ENCODE results near the gene RALGPS2.

RALGPS2 gene

DNA sequence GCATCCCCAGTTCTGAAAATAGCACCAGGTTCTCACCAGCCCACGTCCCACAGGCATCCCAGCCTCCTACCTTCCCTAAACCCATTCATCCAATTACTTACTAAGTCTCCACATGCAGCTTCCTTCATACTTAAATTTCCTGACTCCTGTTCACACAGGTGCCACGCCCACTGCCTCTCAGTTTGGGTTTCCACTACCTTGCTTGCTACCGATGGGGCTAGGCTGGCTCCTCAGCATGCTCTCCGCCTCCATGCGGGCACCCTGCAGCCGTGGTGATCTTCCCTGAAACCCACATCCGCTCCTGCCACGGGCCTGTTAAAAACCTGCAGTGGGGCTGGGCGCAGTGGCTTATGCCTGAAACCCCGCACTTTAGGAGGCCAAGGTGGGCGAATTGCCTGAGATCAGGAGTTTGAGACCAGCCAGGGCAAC, 216.2 kb downstream of the RALGPS2 start:
- no peak for DNase-seq (ENCODE audit: low spot score)
- TF ChIP-seq, protein P1, sequence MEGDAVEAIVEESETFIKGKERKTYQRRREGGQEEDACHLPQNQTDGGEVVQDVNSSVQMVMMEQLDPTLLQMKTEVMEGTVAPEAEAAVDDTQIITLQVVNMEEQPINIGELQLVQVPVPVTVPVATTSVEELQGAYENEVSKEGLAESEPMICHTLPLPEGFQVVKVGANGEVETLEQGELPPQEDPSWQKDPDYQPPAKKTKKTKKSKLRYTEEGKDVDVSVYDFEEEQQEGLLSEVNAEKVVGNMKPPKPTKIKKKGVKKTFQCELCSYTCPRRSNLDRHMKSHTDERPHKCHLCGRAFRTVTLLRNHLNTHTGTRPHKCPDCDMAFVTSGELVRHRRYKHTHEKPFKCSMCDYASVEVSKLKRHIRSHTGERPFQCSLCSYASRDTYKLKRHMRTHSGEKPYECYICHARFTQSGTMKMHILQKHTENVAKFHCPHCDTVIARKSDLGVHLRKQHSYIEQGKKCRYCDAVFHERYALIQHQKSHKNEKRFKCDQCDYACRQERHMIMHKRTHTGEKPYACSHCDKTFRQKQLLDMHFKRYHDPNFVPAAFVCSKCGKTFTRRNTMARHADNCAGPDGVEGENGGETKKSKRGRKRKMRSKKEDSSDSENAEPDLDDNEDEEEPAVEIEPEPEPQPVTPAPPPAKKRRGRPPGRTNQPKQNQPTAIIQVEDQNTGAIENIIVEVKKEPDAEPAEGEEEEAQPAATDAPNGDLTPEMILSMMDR (IDR thresholded peaks at IDR 0.05; ENCODE audit: borderline replicate concordance, control extremely low read depth, extremely low read depth, insufficient read depth, missing control alignments) = no peak
- in situ Hi-C loops (cut with MboI; ENCODE audit: low sequenced_read_pairs, unreplicated experiment) = no loop called here

DNA sequence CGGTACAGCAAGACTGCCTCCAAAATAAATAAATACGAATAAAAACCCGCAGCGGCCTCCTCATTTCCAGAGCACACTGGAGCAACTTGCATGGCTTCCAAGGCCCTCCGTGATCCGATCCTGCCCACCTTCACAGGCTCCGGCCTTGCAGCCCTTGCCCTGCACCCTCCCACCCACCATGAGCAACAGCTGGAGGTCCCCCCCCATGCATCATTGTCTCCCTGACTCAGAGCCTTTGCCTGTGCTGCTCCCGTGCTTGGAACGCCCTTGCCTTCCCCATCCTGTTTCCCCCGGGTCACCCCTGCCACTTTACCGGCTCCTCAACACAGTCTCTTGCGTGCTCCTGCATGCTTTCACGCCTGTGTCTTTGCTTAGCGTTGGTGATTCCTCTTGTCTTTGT, 216.8 kb downstream of the RALGPS2 start:
- DNase-seq (ENCODE audit: low spot score) = no peak
- TF ChIP-seq, protein P1 (IDR thresholded peaks at IDR 0.05; ENCODE audit: borderline replicate concordance, control extremely low read depth, extremely low read depth, insufficient read depth, missing control alignments) = no peak
- in situ Hi-C loops (cut with MboI; ENCODE audit: low sequenced_read_pairs, unreplicated experiment) = no loop called here

DNA sequence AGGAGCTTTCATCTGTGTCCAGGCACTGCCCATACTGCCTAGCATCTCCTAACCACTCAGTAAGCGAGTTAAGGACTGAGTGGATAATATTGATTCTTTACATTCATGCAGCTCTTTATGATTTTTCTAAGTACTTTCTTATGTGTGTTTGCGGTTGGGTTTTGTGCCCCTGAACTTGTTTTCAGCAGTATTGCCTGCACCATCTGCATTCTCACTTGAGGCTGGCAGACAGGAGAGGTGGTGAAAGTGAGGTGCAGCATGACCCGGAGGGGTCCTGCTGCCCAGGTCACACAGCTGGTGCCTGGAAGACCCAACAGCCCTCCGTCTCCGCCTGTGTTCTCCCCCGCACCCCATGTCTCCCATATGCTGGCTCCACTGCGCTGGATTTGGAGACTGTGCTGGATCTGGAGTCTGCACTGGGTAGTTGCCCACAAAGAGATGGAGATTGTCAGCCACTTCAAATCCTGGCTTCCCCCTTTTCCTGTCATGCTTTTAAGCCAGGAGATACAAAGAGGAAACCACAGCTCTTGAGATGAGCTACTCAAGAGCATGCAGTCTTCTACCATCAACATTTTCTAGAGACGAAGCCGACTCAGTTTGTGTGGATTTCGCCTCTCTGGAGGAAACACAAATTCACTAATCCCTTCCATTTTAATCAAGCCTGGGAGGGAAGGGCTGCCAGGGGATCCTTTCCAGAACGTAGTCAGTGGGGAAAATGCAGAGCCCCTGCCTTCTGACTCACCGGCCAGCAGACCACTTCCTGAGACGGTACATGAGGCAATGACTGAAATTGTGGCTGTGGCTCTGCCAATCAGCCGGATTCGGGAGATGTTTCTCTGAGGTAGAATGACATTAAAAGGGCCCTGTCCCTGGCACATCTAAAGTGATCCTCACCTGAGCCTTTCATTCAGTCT, 217.5 kb downstream of the RALGPS2 start:
- no peak for DNase-seq (ENCODE audit: low spot score)
- in situ Hi-C loops (cut with MboI; ENCODE audit: low sequenced_read_pairs, unreplicated experiment) = no loop called here
- TF ChIP-seq, protein P1 (IDR thresholded peaks at IDR 0.05; ENCODE audit: borderline replicate concordance, control extremely low read depth, extremely low read depth, insufficient read depth, missing control alignments) = no peak

DNA sequence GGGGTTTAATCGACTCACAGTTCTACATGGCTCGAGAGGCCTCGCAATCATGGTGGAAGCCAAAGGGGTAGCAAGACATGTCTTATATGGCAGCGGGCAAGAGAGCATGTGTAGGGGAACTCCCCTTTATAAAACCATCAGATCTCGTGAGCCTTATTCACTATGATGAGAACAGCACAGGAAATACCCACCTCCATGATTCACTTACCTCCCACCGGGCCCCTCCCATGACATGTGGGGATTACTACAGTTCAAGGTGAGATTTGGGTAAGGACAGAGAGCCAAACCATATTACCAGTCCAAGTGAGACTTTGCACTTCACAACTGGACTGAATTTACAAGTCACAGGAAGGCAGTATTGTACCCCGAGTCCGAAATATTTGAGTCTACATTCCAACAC, 219.7 kb downstream of the RALGPS2 start:
- in situ Hi-C loops (cut with MboI; ENCODE audit: low sequenced_read_pairs, unreplicated experiment) = no loop called here
- TF ChIP-seq, protein P1 (IDR thresholded peaks at IDR 0.05; ENCODE audit: borderline replicate concordance, control extremely low read depth, extremely low read depth, insufficient read depth, missing control alignments) = no peak
- no peak for DNase-seq (ENCODE audit: low spot score)

DNA sequence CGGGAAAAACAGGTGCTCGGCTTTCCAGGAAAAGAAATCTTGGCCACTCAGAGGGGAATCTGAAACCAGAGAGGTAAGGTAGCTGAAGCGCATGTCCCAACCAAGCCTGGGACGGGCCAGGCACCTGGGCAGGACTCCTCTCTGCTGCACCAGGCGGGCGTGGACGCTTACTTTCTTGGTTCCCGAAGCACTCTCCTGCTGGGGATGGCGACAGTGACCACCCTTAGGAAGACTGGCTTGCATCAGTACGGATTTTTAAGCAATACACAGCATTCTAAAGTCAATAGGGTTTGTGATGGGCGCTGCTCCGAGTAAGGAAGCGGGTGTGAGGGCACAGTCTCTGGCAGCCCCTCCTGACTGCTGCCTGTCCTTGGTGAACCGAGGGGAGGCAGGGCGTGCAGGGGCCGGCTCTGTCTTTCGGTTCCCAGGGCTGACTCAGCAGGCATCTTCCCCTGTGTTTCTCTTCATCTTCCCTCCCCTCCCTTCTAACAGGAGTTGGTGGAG, 220.8 kb downstream of the RALGPS2 start:
- TF ChIP-seq, protein P1 (IDR thresholded peaks at IDR 0.05; ENCODE audit: borderline replicate concordance, control extremely low read depth, extremely low read depth, insufficient read depth, missing control alignments) = no peak
- in situ Hi-C loops (cut with MboI; ENCODE audit: low sequenced_read_pairs, unreplicated experiment) = no loop called here
- no peak for DNase-seq (ENCODE audit: low spot score)

DNA sequence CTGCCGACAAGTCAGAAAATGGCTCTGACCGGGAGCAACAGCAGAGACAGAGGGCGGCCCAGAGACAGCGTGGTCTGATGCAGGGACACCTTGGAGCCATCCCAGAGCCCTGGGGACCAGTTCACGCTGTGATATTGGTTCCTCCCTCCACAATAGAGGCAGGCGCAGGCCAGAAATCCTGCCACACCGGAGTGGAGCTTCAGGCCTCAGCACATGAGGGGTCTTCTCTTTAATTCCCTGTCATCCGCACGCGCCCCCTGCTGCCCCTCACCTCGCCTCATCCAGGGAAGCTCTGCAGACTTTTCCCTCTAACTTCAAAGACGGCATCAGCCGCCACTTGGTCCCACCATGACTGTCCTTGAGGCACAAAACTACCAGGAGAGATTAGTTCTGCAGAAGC, 221.4 kb downstream of the RALGPS2 start:
- TF ChIP-seq, protein P1 (IDR thresholded peaks at IDR 0.05; ENCODE audit: borderline replicate concordance, control extremely low read depth, extremely low read depth, insufficient read depth, missing control alignments) = no peak
- in situ Hi-C loops (cut with MboI; ENCODE audit: low sequenced_read_pairs, unreplicated experiment) = no loop called here
- DNase-seq (ENCODE audit: low spot score) = no peak
